SU-DHL-6 (cell line): ENCODE results near the gene PRSS38.

Experiments used
- CTCF ChIP-seq: fragments of 200-600 bp; sonication (generic); IDR thresholded peaks from one replicate; pipeline ENCODE4 v1.5.1; 2017; ENCODE audit warnings: antibody characterized with exemption, mild to moderate bottlenecking, low read length, moderate library complexity; ENCODE audit not compliant: insufficient read depth, poor library complexity, severe bottlenecking
- EZH2phosphoT487 ChIP-seq: fragments of 200-600 bp; sonication (generic), shearing (Covaris generic); conservative IDR thresholded peaks from 2 replicates; pipeline ENCODE4 v1.6.1; 2018; ENCODE audit warnings: mild to moderate bottlenecking, antibody characterized with exemption, low read length, moderate library complexity, mixed read lengths

GRCh38 chr1:227794817-227795192, 20.7 kb upstream of the PRSS38 start:
- TF ChIP-seq CTCF (no peak), EZH2phosphoT487 (no peak)
